HEK293T (cell line): ENCODE data around the gene SLC43A2.

Source experiments
- BHLHE40 ChIP-seq: fragments of 450-650 bp; IDR thresholded peaks from 2 replicates; pipeline ENCODE4 v1.6.1; 2016; ENCODE audit warnings: mild to moderate bottlenecking, moderate library complexity, borderline replicate concordance
- ELF4 ChIP-seq: fragments of 450-650 bp; IDR thresholded peaks from 2 replicates; pipeline ENCODE4 v1.6.1; 2017; ENCODE audit warnings: antibody characterized with exemption
- FOXA1 ChIP-seq: fragments of 450-650 bp; IDR thresholded peaks from 2 replicates; pipeline ENCODE4 v1.6.1; 2016; ENCODE audit warnings: mild to moderate bottlenecking
- FOXK2 ChIP-seq: fragments of 450-650 bp; IDR thresholded peaks from 2 replicates; pipeline ENCODE4 v1.6.1; 2016; ENCODE audit warnings: mild to moderate bottlenecking
- FOXM1 ChIP-seq: fragments of 450-650 bp; IDR thresholded peaks from 2 replicates; pipeline ENCODE4 v1.6.1; 2017; ENCODE audit warnings: mild to moderate bottlenecking, borderline replicate concordance
- HDGF ChIP-seq: fragments of 450-650 bp; IDR thresholded peaks from 2 replicates; pipeline ENCODE4 v1.6.1; 2017; ENCODE audit warnings: antibody characterized with exemption, borderline replicate concordance
- L3MBTL2 ChIP-seq: fragments of 450-650 bp; conservative IDR thresholded peaks from 2 replicates; pipeline ENCODE4 v1.6.1; 2016; ENCODE audit warnings: mild to moderate bottlenecking
- NFRKB ChIP-seq: fragments of 450-650 bp; IDR thresholded peaks from 2 replicates; pipeline ENCODE4 v1.6.1; 2016; ENCODE audit warnings: mild to moderate bottlenecking, moderate library complexity
- PKNOX1 ChIP-seq: fragments of 450-650 bp; IDR thresholded peaks from 2 replicates; pipeline ENCODE4 v1.6.1; 2016
- SP1 ChIP-seq: fragments of 450-650 bp; IDR thresholded peaks from 2 replicates; pipeline ENCODE4 v1.6.1; 2017
- SUZ12 ChIP-seq: fragments of 450-650 bp; IDR thresholded peaks from 2 replicates; pipeline ENCODE4 v1.6.1; 2016; ENCODE audit warnings: mild to moderate bottlenecking
- ZNF384 ChIP-seq: fragments of 450-650 bp; IDR thresholded peaks from 2 replicates; pipeline ENCODE4 v1.6.1; 2016

GRCh38 chr17:1542316-1542715, 86.3 kb downstream of the SLC43A2 start:
- no peak for TF ChIP-seq SP1
- TF ChIP-seq FOXM1: no peak
- TF ChIP-seq SUZ12: no peak
- no peak for TF ChIP-seq HDGF
- no peak for TF ChIP-seq BHLHE40
- TF ChIP-seq ELF4: no peak
- TF ChIP-seq L3MBTL2: no peak
- TF ChIP-seq FOXA1: no peak
- no peak for TF ChIP-seq FOXK2
- no peak for TF ChIP-seq NFRKB
- TF ChIP-seq PKNOX1: no peak
- TF ChIP-seq ZNF384: no peak
